GM21447 (cell line): ENCODE results near the gene IFIT3.

Source experiments
- ATAC-seq: cut with Tn5 transposase; IDR thresholded peaks from one replicate; pipeline ENCODE4 v1.9.1; 2021; ENCODE audit not compliant: unreplicated experiment

IFIT3 gene

GRCh38 chr10:89355394-89355931 lies 27.7 kb downstream of the IFIT3 start:
- ATAC-seq = no peak

- no peak for ATAC-seq
These were observed 29.3 kb downstream of the IFIT3 start for GRCh38 chr10:89357096-89357495.

GRCh38 chr10:89357975-89358374 lies 30.2 kb downstream of the IFIT3 start:
- no peak for ATAC-seq

DNA sequence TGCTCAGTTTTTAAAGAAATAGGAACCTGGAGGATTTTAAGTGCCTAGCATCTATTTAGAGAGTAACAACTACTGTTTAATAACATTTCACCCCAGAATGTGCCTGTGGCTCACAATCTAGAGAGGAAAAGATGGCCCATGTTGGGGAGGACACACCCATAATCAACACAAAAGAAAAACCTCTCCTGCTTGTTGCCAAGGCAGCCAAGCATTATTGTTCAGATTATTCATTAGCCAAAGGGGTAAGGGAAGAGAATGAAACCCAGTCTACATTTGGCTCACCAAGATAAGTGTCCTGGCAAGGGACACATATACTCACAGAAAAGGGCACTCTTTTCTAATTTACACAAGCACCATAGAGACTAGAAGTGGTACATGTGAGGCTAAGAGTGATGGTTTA lies 32.4 kb downstream of the IFIT3 start:
- no peak for ATAC-seq

DNA sequence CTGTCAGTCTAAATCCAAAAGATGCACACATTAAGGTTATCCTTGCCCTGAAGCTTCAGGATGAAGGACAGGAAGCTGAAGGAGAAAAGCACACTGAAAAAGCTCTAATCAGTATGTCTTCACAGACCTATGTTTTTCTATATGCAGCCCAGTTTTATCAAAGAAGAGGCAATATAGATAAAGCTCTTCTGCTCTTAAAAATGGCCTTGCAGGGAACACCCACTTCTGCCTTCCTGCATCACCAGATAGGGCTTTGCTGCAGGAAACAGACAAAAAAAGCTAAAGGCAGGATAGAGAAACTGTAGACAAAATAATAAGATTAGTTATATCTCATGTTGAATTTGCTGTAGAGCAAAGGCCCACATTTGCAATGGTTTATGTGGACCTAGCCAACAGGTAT lies 35.1 kb downstream of the IFIT3 start:
- no peak for ATAC-seq

- peak; percentile 37 for ATAC-seq
These were observed 36.1 kb downstream of the IFIT3 start for GRCh38 chr10:89363729-89364442.

- ATAC-seq = peak; percentile 31
These were observed 36.7 kb downstream of the IFIT3 start for GRCh38 chr10:89364531-89364930.

DNA sequence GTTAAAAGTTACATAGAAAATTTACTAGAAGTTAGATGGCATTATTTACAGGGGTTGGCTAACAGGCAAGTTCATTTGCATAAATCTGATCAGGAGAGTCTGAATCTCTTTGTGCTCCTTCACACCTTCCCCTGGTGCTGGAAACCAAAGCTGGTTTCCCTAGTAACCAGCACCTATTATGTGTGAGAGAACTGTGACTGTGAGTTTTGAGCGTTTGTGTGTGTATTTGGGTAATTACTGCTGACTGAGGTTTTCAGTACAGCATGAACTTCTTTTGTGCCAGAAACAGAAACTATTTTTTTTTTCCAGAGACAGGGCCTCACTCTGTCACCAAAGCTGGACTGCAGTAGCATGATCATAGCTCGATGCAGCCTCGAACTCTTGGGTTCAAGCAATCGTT lies 39.7 kb downstream of the IFIT3 start:
- ATAC-seq = peak; percentile 80

- ATAC-seq = no peak
These were observed 40.3 kb downstream of the IFIT3 start for GRCh38 chr10:89368129-89368528.

DNA sequence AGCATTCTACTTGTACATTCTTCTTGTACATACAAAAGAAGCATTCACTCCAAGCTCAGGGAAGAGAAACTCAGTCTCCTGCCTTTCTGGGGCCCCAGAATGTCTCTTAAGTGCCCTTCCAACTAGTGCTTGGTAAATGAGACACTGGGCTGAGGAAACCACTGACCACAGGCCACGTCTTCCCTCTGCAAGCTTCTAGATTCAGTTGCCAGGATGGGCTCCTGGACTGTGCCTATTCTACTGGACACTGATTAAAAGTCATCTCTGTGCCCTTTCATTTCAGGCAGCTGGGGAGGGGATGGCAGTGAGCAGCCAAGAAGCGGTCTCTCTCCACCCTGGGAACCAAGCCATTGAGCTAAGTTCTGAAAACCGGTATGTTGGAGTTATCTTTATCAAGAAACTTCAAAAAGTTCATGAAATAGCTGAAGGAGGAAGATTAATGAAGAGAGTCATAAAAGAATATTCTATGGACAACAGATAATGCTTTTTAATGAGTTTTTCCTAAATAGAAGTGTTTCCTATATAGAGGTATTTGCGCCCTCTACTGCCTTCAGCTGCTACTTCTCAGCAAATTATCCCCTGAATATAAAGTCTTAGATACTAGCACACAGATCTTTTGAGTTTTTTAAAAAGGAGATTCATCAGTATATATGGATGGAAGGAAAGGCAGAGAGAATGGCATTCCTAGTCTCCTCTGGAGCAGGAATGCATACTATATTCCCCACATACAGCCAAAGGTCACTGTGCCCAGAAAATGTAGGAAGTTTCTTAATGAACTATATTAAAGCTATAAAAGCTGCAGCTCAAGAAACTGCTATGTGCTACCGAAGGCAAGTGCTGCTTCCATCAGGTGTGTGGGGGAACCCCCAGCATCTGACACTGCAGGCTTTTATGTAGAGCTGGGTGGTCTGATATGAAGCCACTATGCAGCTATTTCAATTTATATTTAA lies 41.6 kb downstream of the IFIT3 start:
- no peak for ATAC-seq

- no peak for ATAC-seq
These were observed 43.3 kb downstream of the IFIT3 start for GRCh38 chr10:89371079-89371478.

- ATAC-seq = no peak
These were observed 44.2 kb downstream of the IFIT3 start for GRCh38 chr10:89371987-89372386.

DNA sequence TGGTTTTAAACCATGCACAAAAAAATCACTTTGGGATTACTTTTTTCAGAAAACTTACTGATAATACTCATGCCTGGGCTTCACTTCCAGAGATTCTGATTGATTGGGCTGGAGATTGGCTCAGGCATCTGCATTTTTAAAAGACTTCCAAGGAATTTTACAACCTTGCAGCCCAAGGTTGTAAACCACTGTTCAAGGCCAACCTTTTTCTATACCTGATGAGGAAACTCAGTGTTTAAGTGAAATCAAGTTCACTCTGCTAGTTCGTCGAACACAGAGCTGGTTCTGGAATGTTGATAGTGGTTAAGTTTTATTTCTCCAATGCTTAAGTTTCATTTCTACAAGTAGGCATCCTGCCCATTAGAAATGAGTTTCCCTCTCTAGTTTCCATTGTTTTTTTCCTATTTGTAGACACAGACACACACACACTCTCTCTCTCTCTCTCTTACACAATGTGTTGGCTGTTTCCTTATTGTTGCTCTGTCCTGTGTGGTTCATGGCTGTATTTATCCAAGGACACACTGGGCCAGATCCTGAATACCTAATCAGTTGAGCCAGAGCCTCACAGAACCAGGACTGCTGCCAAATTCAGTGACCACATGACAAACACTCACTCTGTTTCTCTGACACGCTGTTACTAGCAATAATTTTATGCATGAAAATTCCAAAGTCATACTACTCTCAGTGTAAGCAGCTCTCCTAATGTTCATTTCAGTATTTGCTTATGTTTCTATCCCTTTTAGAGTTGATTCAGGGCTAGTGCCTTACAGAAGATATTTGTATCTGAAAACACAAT lies 46.3 kb downstream of the IFIT3 start:
- ATAC-seq = no peak

DNA sequence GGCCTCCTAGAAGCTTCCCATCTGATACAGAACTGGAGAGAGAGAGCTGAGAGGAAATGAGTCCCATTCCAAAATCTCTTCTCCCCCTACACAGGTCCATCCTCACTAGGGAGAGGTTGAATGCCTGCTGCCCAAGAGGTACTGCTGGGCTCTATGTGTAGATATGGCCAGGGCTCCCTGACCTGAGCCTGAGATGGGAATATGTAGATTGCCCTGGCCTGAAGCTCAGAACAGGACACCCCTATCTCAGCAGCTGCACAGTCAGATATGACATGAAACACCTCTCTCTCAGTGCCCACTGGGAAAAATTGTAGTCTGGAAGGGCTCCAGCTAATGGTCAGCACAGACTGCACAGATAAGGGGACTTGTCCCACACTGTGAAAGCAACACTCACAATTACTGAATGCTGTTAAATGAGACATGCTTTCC lies 46.9 kb downstream of the IFIT3 start:
- no peak for ATAC-seq

GRCh38 chr10:89377705-89378637 lies 50.2 kb downstream of the IFIT3 start, which contains the start of gene IFIT1B:
TSS of gene IFIT1B (plus strand) at chr10:89378056. CDS start at chr10:89378136, 80 bp downstream.
- no peak for ATAC-seq

DNA sequence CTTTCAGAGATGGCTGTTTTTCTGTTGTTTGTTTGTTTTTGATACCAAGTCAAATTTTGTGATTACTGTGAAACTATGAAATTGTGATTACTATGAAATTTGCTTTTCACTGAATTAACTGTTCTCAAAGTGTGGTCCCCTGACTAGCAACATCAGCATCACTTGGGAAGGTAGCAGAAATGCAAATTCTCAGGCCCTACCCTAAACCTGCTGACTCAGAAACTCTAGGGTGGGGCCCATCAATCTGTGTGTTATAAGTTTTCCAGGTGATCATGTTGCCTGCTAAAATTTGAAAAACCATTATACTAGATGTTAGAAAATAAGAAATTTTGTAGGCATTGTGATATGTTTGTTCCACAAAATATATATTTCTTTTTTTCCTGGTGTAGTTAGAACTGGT lies 51.3 kb downstream of the IFIT3 start:
- ATAC-seq = no peak

DNA sequence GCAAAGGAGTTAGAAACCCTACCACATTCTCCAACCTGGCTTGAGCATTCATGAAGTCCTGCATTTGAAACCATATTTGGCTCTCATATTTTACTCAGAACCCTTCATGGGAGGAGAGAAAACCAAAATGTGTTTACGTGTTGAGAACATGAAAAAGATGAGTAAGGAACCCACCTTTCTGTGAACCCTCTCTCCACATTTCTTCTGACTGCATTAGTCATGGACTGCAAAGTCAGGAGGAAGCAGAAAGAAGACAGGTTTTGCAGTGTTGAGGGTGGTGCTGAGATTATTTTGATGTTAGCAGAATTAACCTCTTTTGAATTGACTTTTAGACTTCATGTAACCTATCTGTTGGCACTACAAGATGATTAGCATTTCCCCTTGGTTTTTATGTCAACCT lies 55.0 kb downstream of the IFIT3 start:
- no peak for ATAC-seq

GRCh38 chr10:89384474-89385340 lies 56.9 kb downstream of the IFIT3 start:
- no peak for ATAC-seq

DNA sequence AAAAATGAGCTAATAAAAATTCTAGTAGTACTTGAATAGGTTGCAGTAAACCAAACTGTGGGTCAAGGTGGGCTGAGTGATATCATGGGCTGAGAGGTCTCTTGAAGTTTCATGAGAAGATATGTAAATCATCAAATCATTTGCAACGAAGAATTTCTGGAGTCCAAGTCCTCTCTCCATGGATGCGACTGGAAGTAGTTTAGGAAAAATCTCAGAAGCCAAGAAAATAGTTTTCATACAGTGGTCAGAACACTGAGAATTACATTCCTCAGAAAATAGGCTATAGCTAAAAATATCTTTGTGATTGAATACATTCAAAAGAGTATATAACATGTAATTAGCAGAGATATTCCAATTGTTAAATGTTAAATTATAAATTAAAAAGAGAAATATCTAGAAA lies 61.0 kb downstream of the IFIT3 start:
- ATAC-seq = no peak
